Epidermal melanocyte (primary cell): ENCODE results near the gene AARSD1.
"Not testable (repeated sequence)": the region's sequence is repeated elsewhere in the genome, so short reads cannot be mapped to it uniquely, and the experiment has no call there.

Source experiments
- DNase-seq: peaks from one replicate; pipeline ENCODE4 v3.0.0; 2011; ENCODE audit warnings: low spot score; ENCODE audit not compliant: insufficient read length

The AARSD1 gene

DNA sequence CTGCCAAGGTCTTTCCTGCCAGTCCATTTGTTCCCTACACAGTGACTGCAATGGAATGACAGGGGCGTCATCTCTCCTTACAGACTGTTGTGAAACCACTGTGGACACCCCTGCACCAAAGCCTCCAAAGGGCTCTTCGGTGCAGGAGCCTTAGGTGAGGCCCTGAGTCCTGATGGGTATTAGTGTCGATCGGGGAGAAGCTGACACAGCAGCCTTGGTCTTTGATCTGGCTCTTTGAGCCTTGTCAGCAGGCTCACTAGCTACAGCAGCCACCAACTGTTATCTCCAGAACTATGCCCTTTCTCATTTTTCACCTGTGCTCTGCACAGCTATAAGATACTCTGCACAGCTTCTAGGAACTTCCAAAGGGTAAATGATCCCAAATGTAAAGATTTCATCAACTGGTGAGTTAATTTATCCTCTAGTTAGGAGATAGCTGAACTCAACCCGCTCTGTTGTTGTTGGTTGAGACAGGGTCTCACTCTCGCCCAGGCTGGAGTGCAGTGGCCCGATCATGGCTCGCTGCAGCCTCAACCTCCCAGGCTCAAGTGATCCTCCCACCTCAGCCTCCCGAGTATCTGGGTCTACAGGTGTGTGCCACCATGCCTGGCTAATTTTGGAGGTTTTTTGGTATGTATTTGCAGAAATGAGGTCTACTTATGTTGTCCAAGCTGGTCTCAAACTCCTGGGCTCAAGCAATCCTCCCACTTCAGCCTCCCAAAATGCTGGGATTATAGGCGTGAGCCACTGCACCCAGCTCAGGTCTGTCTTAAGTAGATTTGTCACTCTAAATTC is 44.0 kb downstream of the AARSD1 start:
- no peak for DNase-seq

DNA sequence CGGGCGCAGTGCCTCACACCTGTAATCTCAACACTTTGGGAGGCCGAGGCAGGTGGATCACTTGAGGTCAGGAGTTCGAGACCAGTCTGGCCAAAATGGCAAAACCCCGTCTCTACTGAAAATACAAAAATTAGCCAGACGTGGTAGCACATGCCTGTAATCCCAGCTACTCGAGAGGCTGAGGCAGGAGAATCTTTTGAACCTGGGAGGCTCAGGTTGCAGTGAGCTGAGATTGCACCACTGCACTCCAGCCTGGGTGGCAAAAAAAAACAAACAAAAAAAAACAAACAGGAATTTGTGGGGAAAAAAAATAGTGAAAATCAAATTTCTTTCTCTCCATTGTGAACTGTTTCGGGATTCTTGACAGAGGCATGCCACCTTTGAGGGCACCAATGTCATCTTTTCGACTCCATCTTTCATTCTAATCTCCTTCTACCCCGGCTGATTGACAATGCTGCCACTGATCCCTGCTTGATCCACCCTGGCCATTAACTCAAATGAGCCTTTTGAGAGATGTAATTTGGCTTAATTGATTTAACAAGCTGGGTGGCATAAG is 44.7 kb downstream of the AARSD1 start:
- not testable (repeated sequence) for DNase-seq

DNA sequence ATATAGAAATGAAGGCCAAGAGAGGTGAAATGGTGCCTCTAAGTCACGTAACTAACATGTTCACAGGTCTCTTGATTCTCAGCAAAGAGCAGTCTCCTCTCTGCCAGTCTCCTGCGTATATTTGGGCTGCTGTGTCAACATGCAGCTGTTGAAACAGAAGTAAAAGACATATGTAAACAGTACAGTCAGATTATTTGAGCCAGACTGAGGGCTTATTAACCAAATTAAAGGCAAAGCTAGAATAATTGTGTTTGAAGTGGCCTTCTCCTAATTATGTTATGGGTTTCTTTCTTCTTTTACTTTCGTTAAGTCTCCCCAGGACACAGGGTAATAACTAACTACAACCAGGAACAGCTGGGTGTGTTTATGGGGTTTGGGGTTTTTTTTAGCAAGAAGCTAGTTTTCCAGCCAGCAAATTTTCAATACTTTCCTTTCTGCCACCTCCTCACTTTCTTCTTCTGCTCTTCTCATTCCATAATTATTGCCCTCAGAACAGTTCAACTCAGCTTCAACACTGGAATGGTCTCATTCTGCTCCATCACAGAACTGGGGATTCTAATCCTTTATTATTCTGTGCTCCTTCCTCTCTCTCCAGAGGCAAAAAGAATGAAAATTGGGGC is 45.2 kb downstream of the AARSD1 start:
- DNase-seq: no peak

DNA sequence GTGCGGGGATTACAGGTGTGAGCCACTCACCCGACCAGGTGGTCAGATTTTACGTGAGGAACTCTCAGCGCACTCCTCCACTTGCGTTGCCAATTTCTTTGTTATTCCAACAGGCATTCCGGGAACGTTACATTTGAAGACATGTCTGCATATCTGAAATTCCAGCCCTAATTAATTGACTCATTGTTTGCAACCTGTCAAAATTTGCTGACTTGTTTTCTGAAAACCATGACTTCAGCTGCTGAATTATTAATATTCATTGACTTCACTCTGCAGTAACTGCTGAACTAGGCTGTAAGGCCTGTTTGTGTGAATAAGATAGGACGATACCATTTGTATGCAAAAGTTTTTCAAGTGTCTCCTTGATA is 47.0 kb downstream of the AARSD1 start:
- no peak for DNase-seq

DNA sequence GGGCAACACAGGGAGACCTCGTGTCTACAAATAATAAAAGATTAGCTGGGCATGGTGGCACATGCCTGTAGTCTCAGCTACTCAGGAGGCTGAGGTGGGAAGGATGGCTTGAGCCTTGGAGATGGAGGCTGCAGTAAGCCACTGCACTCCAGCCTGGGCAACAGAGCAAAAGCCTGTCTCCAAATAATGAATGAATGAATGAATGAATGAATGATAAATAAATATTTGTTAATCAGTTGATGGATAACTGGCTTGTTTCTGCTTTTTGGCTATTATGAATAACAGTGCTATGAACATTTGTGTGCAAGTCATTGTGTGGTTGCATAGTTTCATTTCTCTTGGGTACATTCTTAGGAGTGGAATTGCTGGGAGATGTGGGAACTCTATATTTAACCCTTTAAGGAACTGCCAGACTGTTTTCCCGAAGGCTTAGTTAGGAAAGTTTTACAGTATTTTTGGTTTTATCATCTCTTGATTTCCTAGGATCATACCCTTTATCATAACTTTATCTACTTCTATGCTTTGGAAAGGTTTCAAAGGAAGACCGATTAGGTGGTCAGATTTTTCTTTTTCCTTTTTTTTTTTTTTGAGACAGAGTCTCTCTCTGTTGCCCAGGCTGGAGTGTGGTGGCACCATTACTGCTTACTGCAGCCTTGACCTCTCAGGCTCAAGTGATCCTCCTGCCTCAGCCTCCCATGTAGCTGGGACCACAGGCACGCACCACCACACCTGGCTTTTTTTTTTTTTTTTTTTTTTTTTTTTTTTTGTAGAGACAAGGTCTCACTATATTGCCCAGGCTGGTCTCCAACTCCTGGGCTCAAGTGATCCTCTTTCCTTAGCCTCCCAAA is 47.6 kb downstream of the AARSD1 start:
- DNase-seq: not testable (repeated sequence)

DNA sequence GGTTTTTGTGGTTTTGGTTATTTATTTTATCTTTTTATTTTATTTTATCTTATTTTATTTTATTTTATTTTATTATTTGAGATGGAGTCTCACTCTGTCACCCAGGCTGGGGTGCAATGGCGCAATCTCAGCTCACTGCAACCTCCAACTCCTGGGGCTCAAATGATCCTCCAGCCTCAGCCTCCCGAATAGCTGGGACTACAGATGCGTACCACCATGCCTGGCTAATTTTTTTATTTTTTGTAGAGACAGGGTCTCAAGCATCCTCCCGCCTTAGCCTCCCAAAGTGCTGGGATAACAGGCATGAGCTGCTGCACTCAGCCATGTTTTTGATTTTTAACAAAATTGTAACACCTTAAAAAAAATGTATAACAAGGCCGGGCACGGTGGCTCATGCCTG is 49.0 kb downstream of the AARSD1 start:
- not testable (repeated sequence) for DNase-seq

DNA sequence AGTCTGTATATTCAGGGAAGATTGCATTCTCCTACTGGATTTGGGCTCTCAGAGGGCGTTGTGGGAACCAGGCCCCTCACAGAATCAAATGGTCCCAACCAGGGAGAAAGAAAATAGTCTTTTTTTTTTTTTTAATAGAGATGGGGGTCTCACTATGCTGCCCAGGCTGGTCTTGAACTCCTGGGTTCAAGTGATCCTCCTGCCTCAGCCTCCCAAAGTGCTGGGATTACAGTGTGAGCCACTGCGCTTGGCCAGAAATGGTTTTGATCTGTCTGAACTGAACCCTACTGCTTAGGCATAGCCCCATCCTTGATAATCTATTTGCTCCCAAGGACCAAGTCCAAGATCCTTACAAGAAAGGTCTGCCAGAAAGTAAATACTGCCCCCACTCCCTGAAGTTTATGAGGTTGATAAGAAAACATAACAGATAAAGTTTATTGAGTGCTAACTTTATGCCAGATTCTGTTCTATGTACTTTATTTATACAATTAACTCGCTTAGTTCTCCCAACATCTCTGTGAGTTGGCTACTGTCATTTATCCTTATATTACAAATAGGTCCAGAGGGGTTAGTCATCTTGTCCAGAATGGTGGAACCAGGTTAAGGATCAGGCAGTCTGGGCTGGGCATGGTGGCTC is 50.2 kb downstream of the AARSD1 start:
- no peak for DNase-seq

DNA sequence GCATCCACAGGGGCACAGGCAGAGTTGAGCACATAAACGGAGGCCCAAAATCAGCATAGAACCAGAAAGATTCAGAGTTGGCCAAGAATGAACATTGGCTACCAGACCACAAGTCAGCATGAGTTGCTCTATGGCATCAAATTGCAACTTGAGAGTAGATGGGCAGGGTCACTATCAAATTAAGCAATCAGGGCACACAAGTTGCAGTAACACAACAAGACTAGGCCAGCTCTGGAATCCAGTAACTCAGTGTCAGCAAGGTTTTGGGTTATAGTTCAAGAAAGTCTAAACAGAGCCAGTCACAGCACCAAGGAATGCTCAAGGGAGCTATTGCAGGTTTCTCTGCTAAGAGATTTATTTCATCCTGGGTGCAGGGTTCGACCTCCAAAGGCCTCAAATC is 50.7 kb downstream of the AARSD1 start:
- DNase-seq: no peak

DNA sequence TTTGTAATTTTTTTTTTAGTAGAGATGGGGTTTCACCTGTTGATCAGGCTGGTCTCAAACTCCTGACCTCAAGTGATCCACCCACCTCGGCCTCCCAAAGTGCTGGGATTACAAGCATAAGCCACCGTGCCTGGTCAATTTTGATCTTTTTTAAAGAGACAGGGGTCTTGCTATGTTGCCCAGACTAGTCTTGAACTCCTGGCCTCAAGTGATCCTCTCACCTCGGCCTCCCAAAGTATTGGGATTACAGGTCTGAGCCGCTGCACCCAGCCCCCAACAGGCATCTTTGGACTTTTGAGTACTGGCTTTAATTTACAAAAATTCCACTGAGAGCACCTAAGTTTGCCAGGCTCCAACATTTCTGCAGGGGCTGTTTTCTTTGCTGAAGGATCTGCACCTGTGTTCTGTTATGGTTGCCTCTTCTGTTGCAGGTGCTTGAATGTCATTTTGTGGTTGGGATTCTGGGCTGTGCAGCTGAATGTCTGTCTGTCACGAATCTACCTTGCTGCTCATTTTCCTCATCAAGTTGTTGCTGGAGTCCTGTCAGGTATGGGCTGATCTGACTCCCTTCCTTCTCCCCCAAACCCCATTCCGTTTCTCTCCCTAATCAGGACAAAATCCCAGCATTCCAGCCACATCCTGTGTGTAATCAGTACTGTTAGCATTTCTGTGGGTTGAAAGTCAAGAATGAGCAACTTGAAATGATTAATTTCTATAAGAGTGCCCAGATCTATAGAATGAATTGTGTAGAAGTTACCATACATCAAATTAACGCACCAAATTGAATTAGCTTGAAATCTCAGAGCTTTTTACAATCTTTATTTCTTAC is 55.2 kb downstream of the AARSD1 start:
- DNase-seq: no peak

DNA sequence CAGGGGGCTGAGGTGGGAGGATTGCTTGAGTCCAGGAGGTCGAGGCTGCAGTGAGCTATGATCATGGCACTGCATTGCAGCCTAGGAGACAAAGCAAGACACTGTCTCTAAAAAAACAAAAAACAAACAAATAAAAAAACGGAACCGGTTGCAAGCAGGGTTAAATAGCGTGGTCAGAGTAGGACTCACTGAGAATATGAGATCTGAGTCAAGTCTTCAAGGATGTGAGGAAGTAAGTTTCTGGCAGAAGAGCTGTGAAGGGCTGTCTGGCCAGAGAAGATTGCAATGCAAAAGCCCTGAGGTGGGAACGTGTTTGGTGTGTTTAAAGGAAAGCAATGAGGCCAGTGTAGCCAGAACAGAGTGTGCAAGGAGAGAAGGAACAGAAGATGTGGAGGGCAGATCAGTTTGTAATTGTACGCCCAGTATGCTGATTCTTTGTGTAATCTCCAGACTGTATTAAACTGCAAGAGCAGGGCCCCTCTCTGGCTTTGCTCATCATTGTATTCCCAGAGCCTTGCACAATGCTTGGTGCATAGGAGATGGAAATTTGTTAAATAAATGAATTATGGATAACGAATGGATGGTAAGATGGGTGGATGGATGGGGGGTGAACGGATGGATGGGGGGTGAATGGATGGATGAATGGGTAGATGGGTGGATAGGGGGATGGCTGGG is 57.3 kb downstream of the AARSD1 start:
- no peak for DNase-seq

DNA sequence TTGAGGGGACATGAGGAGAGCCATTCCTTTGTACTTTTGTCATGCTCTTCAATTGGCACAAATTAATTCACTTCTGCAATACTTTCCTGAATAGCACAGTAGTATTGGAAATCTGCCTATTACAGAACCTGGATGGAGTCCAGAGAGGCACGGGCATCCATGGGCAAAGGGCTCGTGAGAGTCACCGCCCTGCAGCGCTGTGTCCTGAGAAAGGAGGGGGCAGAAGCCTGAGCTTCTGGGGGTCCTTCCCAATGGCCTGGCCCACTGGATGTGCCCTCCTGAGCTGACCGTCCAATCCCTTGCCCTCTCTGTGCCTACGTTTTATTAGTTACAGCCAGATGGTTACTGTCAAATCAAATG is 60.2 kb downstream of the AARSD1 start:
- no peak for DNase-seq

DNA sequence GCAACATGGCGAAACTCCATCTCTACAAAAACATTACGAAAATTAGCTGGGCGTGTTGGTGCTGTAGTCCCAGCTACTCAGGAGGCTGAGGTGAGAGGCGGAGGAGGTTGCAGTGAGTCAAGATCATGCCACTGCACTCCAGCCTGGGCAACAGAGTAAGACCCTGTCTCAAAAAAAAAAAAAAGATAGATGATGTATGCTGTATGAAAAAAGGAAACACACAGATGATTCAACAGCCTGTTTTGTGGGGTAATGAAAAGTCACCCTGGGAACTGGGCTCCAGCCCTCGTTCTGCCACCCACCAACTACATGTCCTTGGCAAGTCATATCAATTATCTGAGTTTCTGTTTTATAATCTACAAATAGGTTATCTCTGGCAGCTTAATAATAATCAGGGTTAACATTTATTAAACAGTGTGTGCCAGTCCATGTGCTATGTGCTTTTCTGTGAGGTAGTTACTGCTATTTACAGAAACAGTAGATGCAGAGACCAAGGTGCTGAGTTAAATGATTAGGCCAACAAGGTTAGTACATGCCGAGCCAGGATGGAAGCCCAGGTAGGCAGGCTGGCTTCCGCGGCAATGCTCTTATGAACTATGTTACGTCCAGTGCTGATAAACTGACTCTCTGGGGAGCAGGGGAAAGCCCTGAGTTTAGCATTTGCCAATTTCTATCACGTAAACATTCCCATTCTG is 62.6 kb downstream of the AARSD1 start:
- no peak for DNase-seq
